ENCODE measurements around the gene RIN3. TPM values are rescaled to one million over a fixed set of nuclear protein-coding genes. Genes with fewer than 3 reads are reported as not detected.

RIN3 gene
- total RNA-seq, 1 donor from 2014 or later: 0.76 TPM

GRCh38 chr14:92701826-92702225 is 188.2 kb downstream of the RIN3 start:
- H3K4me3 Mint-ChIP-seq (ENCODE audit: unreplicated experiment): no peak overlapping the region

GRCh38 chr14:92702441-92702918 is 188.9 kb downstream of the RIN3 start:
- DNase-seq: no peak
- H3K36me3 Mint-ChIP-seq (ENCODE audit: unreplicated experiment): no peaks in the 10 kb centered on the region
- no peaks in the 10 kb centered on the region for H3K4me1 Mint-ChIP-seq (ENCODE audit: low read depth, unreplicated experiment)
- TF ChIP-seq, protein P1, sequence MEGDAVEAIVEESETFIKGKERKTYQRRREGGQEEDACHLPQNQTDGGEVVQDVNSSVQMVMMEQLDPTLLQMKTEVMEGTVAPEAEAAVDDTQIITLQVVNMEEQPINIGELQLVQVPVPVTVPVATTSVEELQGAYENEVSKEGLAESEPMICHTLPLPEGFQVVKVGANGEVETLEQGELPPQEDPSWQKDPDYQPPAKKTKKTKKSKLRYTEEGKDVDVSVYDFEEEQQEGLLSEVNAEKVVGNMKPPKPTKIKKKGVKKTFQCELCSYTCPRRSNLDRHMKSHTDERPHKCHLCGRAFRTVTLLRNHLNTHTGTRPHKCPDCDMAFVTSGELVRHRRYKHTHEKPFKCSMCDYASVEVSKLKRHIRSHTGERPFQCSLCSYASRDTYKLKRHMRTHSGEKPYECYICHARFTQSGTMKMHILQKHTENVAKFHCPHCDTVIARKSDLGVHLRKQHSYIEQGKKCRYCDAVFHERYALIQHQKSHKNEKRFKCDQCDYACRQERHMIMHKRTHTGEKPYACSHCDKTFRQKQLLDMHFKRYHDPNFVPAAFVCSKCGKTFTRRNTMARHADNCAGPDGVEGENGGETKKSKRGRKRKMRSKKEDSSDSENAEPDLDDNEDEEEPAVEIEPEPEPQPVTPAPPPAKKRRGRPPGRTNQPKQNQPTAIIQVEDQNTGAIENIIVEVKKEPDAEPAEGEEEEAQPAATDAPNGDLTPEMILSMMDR (IDR thresholded peaks at IDR 0.05; ENCODE audit: partially characterized antibody, unreplicated experiment): no peak
- H3K27me3 Mint-ChIP-seq (ENCODE audit: unreplicated experiment): peaks cover 4% of the 10 kb centered on the region
- no peak overlapping the region for H3K27ac Mint-ChIP-seq (ENCODE audit: unreplicated experiment)
- H3K4me3 Mint-ChIP-seq (ENCODE audit: unreplicated experiment): no peak overlapping the region
- peaks cover 3% of the 10 kb centered on the region for H3K9me3 Mint-ChIP-seq (ENCODE audit: unreplicated experiment)

More at GRCh38 chr14:92701826-92702225, 188.2 kb downstream of the RIN3 start:
- Mint-ChIP-seq H3K27ac (ENCODE audit: unreplicated experiment) (no peak overlapping the region), H3K36me3 (ENCODE audit: unreplicated experiment) (no peaks in the 10 kb centered on the region), H3K4me1 (ENCODE audit: low read depth, unreplicated experiment) (no peaks in the 10 kb centered on the region), H3K27me3 (ENCODE audit: unreplicated experiment) (peaks cover 7% of the 10 kb centered on the region), H3K9me3 (ENCODE audit: unreplicated experiment) (peaks cover 3% of the 10 kb centered on the region)
- TF ChIP-seq, protein P1 (IDR thresholded peaks at IDR 0.05; ENCODE audit: partially characterized antibody, unreplicated experiment): no peak
- no peak for DNase-seq

GRCh38 chr14:92703516-92703915 is 189.9 kb downstream of the RIN3 start:
- H3K36me3 Mint-ChIP-seq (ENCODE audit: unreplicated experiment): no peaks in the 10 kb centered on the region
- no peak for DNase-seq
- H3K27me3 Mint-ChIP-seq (ENCODE audit: unreplicated experiment): peaks cover 3% of the 10 kb centered on the region
- no peak overlapping the region for H3K27ac Mint-ChIP-seq (ENCODE audit: unreplicated experiment)
- TF ChIP-seq, protein P1 (IDR thresholded peaks at IDR 0.05; ENCODE audit: partially characterized antibody, unreplicated experiment): no peak
- peaks cover 3% of the 10 kb centered on the region for H3K9me3 Mint-ChIP-seq (ENCODE audit: unreplicated experiment)
- H3K4me1 Mint-ChIP-seq (ENCODE audit: low read depth, unreplicated experiment): no peaks in the 10 kb centered on the region
- H3K4me3 Mint-ChIP-seq (ENCODE audit: unreplicated experiment): no peak overlapping the region

GRCh38 chr14:92704036-92704804 is 190.6 kb downstream of the RIN3 start:
- no peak for DNase-seq

More at GRCh38 chr14:92704036-92704804, 190.6 kb downstream of the RIN3 start:
- Mint-ChIP-seq H3K4me1 (ENCODE audit: low read depth, unreplicated experiment) (no peaks in the 10 kb centered on the region), H3K4me3 (ENCODE audit: unreplicated experiment) (no peak overlapping the region), H3K27ac (ENCODE audit: unreplicated experiment) (no peak overlapping the region), H3K9me3 (ENCODE audit: unreplicated experiment) (peaks cover 3% of the 10 kb centered on the region), H3K27me3 (ENCODE audit: unreplicated experiment) (peaks cover 3% of the 10 kb centered on the region), H3K36me3 (ENCODE audit: unreplicated experiment) (no peaks in the 10 kb centered on the region)
- TF ChIP-seq, protein P1 (IDR thresholded peaks at IDR 0.05; ENCODE audit: partially characterized antibody, unreplicated experiment): no peak
